HepG2 (cell line): Measurements from ENCODE around the gene INSR. TPM values are rescaled to one million over a fixed set of nuclear protein-coding genes. Genes with fewer than 3 reads are reported as not detected.

Experiments used
- EEA1 ChIP-seq: sonication (generic); formaldehyde crosslinking; IDR thresholded peaks from 2 replicates; pipeline ENCODE4 v1.5.1; 2020; ENCODE audit warnings: mild to moderate bottlenecking, missing genetic modification reagents, borderline replicate concordance
- HDAC6 ChIP-seq: fragments of 200-600 bp; sonication (generic); IDR thresholded peaks from 2 replicates; pipeline ENCODE4 v1.7.0; 2017; ENCODE audit warnings: mild to moderate bottlenecking, antibody characterized with exemption, low read length, low read depth
- HNRNPL ChIP-seq: fragments of 200-400 bp; formaldehyde crosslinking; IDR thresholded peaks from 2 replicates; pipeline ENCODE4 v1.6.1; 2017; ENCODE audit warnings: mild to moderate bottlenecking, low read depth, low read length
- JUNB ChIP-seq: sonication (generic); formaldehyde crosslinking; IDR thresholded peaks from 2 replicates; pipeline ENCODE4 v1.8.0; 2022; ENCODE audit warnings: missing genetic modification reagents, mild to moderate bottlenecking, borderline replicate concordance
- NCOA2 ChIP-seq: sonication (generic); formaldehyde crosslinking; IDR thresholded peaks from 2 replicates; pipeline ENCODE4 v1.8.0; 2022; ENCODE audit warnings: inconsistent platforms
- NFE2L1 ChIP-seq: sonication (generic); formaldehyde crosslinking; IDR thresholded peaks from 2 replicates; pipeline ENCODE4 v1.4.0; 2020; ENCODE audit warnings: missing genetic modification reagents, mild to moderate bottlenecking, borderline replicate concordance
- NFKBIZ ChIP-seq: IDR thresholded peaks from 2 replicates; pipeline ENCODE4 v1.6.1; 2018; ENCODE audit warnings: missing genetic modification reagents, missing compliant biosample characterization
- NKX3-1 ChIP-seq: sonication (generic); formaldehyde crosslinking; IDR thresholded peaks from 2 replicates; pipeline ENCODE4 v1.5.0; 2020; ENCODE audit warnings: missing genetic modification reagents
- PTBP1 ChIP-seq: fragments of 200-400 bp; formaldehyde crosslinking; IDR thresholded peaks from 2 replicates; pipeline ENCODE4 v1.6.1; 2018; ENCODE audit warnings: low read length, low read depth; ENCODE audit not compliant: poor library complexity, severe bottlenecking
- RCOR2 ChIP-seq: IDR thresholded peaks from 2 replicates; pipeline ENCODE4 v1.6.1; 2016; ENCODE audit warnings: missing biosample characterization, missing genetic modification reagents
- RFXAP ChIP-seq: sonication (generic); formaldehyde crosslinking; IDR thresholded peaks from 2 replicates; pipeline ENCODE4 v1.4.0; 2020; ENCODE audit warnings: missing genetic modification reagents, borderline replicate concordance
- TSC22D2 ChIP-seq: sonication (generic); formaldehyde crosslinking; IDR thresholded peaks from 2 replicates; pipeline ENCODE4 v1.5.1; 2020; ENCODE audit warnings: missing genetic modification reagents, mild to moderate bottlenecking, borderline replicate concordance
- ZFP37 ChIP-seq: sonication (generic); formaldehyde crosslinking; IDR thresholded peaks from 2 replicates; pipeline ENCODE4 v1.4.0; 2020; ENCODE audit warnings: missing genetic modification reagents, borderline replicate concordance
- ZFY ChIP-seq: sonication (generic); formaldehyde crosslinking; IDR thresholded peaks from 2 replicates; pipeline ENCODE4 v1.4.0; 2020; ENCODE audit warnings: missing genetic modification reagents
- ZNF235 ChIP-seq: sonication (generic); formaldehyde crosslinking; IDR thresholded peaks from 2 replicates; pipeline ENCODE4 v1.8.1; 2023; ENCODE audit warnings: mild to moderate bottlenecking, missing genetic modification reagents, borderline replicate concordance
- ZNF619 ChIP-seq: sonication (generic); formaldehyde crosslinking; IDR thresholded peaks from 2 replicates; pipeline ENCODE4 v1.4.0; 2020; ENCODE audit warnings: mild to moderate bottlenecking, missing genetic modification reagents
- ZNF660 ChIP-seq: sonication (generic); formaldehyde crosslinking; IDR thresholded peaks from 2 replicates; pipeline ENCODE4 v1.5.1; 2020; ENCODE audit warnings: mild to moderate bottlenecking, low read depth, missing genetic modification reagents, borderline replicate concordance
- ZNF678 ChIP-seq: sonication (generic); formaldehyde crosslinking; IDR thresholded peaks from 2 replicates; pipeline ENCODE4 v1.4.0; 2020; ENCODE audit warnings: mild to moderate bottlenecking, missing genetic modification reagents
- ZNF720 ChIP-seq: sonication (generic); formaldehyde crosslinking; IDR thresholded peaks from 2 replicates; pipeline ENCODE4 v1.4.0; 2020; ENCODE audit warnings: missing genetic modification reagents
- polyA plus RNA-seq, 8 experiments: library from polyadenylated mRNA; depleted of rRNA in 3 of 8; stranded (reverse) in 7 of 8; unstranded in 1 of 8; fragments of >200 nt; fragmentation: Illumina TruSeq in 4 of 8; extraction: Trizol in 4 of 8; gene quantifications; 2 replicates each; pipeline versions ENCODE4 v1.2.1 to v1.2.3, GENCODE V29; 2011 to 2016; ENCODE audit warnings: low read depth in 4 of 8, missing spikeins in 1 of 8, mixed read lengths in 1 of 8; ENCODE audit not compliant: insufficient read depth in 1 of 8
- total RNA-seq, 5 experiments: library from RNA; depleted of rRNA; stranded (reverse); fragments of >200 nt; fragmentation: Illumina TruSeq; extraction: Trizol; gene quantifications; 2 replicates each; pipeline ENCODE4 v1.2.3, GENCODE V29; 2016; ENCODE audit warnings: low read depth in 1 of 5
- TF ChIP-seq, protein P1 (sequence below): sonication (generic); formaldehyde crosslinking; IDR thresholded peaks from 2 replicates; pipeline ENCODE4 v1.4.0; 2020; ENCODE audit warnings: missing genetic modification reagents
- TF ChIP-seq, protein P2 (sequence below): sonication (generic); formaldehyde crosslinking; IDR thresholded peaks from 2 replicates; pipeline ENCODE4 v1.5.1; 2020; ENCODE audit warnings: missing genetic modification reagents, mild to moderate bottlenecking, borderline replicate concordance
- TF ChIP-seq, protein P3 (sequence below): sonication (generic); formaldehyde crosslinking; conservative IDR thresholded peaks from 2 replicates; pipeline ENCODE4 v1.8.0; 2022; ENCODE audit warnings: mild to moderate bottlenecking, moderate library complexity, missing genetic modification reagents

INSR gene
- total and polyA plus RNA-seq, 2 of the 13 experiments (the other 11 are each of a cell fraction or from before 2014, with no cell fraction given) = 24.2 to 29.8 TPM

DNA sequence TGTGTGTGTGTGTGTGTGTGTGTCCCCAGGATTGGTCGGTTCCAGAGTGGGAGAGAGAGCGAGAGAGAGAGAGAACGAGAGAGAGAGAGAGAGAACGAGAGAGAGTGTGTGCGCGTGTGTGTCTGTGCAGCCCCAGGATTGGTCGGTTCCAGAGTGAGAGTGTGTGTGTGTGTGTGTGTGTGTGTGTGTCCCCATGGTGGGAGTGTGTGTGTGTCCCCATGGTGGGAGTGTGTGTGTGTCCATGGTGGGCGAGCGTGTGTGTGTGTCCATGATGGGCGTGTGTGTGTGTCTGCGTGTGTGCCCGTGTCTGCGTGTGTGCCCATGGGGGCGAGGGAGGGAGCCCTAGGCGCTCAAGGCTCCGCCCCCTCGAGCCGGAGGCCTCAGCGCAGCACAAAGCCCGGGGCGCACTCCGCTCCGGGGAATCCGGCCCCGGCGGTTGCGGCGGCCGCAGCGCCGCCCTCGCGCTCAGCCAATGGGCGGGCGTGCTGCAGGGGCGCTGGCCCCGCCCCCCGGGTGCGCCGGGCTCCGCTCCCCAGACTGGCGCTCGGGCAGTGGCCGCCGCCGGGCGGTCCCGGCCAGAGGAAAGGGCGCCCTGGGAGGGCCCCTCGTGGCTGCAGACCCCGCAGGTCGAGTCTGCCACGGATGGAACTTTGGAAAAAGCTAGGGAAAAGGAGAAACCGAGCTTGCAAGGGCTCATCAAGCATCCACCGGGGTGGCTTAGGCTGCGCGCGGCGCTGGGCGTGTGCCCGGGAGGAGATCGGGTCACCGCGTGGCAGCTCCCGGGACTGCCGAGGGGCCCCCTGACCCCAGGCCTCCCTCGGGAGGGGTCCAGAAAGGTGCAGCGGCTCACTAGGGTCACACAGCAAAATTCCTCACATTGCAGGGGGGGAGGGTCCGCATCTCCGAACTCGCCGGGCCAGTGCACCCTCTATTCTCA lies 96.2 kb downstream of the INSR start (continued):
- TF ChIP-seq, protein P1, sequence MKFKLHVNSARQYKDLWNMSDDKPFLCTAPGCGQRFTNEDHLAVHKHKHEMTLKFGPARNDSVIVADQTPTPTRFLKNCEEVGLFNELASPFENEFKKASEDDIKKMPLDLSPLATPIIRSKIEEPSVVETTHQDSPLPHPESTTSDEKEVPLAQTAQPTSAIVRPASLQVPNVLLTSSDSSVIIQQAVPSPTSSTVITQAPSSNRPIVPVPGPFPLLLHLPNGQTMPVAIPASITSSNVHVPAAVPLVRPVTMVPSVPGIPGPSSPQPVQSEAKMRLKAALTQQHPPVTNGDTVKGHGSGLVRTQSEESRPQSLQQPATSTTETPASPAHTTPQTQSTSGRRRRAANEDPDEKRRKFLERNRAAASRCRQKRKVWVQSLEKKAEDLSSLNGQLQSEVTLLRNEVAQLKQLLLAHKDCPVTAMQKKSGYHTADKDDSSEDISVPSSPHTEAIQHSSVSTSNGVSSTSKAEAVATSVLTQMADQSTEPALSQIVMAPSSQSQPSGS (CRISPR knock-in tag) = 0 out of 2 replicates have a peak, but pooled peaks have one; percentile 20
- TF ChIP-seq NFKBIZ (CRISPR knock-in tag) (no peak), PTBP1 (no peak), ZNF678 (CRISPR knock-in tag) (no peak), HNRNPL (peak; percentile 56; the same call in 1 of the 2 replicates), ZNF619 (no peak), TSC22D2 (CRISPR knock-in tag) (no peak), RCOR2 (CRISPR knock-in tag) (no peak), ZFY (CRISPR knock-in tag) (peak; percentile 74), NFE2L1 (CRISPR knock-in tag) (no peak), NKX3-1 (CRISPR knock-in tag) (0 out of 2 replicates have a peak, but pooled peaks have one; percentile 64), ZNF720 (CRISPR knock-in tag) (no peak), ZNF660 (no peak), HDAC6 (no peak), EEA1 (CRISPR knock-in tag) (no peak), NCOA2 (no peak; the same call in 1 of the 2 replicates), ZFP37 (CRISPR knock-in tag) (no peak), ZNF235 (CRISPR knock-in tag) (no peak), RFXAP (peak; percentile 44; the same call in 1 of the 2 replicates), JUNB (CRISPR knock-in tag) (no peak)
- TF ChIP-seq, protein P2, sequence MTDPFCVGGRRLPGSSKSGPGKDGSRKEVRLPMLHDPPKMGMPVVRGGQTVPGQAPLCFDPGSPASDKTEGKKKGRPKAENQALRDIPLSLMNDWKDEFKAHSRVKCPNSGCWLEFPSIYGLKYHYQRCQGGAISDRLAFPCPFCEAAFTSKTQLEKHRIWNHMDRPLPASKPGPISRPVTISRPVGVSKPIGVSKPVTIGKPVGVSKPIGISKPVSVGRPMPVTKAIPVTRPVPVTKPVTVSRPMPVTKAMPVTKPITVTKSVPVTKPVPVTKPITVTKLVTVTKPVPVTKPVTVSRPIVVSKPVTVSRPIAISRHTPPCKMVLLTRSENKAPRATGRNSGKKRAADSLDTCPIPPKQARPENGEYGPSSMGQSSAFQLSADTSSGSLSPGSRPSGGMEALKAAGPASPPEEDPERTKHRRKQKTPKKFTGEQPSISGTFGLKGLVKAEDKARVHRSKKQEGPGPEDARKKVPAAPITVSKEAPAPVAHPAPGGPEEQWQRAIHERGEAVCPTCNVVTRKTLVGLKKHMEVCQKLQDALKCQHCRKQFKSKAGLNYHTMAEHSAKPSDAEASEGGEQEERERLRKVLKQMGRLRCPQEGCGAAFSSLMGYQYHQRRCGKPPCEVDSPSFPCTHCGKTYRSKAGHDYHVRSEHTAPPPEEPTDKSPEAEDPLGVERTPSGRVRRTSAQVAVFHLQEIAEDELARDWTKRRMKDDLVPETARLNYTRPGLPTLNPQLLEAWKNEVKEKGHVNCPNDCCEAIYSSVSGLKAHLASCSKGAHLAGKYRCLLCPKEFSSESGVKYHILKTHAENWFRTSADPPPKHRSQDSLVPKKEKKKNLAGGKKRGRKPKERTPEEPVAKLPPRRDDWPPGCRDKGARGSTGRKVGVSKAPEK = no peak
- TF ChIP-seq, protein P3, sequence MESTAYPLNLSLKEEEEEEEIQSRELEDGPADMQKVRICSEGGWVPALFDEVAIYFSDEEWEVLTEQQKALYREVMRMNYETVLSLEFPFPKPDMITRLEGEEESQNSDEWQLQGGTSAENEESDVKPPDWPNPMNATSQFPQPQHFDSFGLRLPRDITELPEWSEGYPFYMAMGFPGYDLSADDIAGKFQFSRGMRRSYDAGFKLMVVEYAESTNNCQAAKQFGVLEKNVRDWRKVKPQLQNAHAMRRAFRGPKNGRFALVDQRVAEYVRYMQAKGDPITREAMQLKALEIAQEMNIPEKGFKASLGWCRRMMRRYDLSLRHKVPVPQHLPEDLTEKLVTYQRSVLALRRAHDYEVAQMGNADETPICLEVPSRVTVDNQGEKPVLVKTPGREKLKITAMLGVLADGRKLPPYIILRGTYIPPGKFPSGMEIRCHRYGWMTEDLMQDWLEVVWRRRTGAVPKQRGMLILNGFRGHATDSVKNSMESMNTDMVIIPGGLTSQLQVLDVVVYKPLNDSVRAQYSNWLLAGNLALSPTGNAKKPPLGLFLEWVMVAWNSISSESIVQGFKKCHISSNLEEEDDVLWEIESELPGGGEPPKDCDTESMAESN (CRISPR knock-in tag) = no peak
